Epithelial cell of esophagus (primary cell): ENCODE results near the gene RHOT1.
A peak's percentile ranks its signal among the peaks of the same experiment; 100 is the strongest.

Experiments used
- DNase-seq: peaks from one replicate; pipeline ENCODE4 v3.0.0; 2010; ENCODE audit warnings: low read depth
- H3K4me3 ChIP-seq: 2 replicates; pipeline ENCODE4 v1.5.1; 2011; ENCODE audit warnings: mild to moderate bottlenecking, low read length, control low read depth
- TF ChIP-seq, protein P1 (sequence below): IDR thresholded peaks from 2 replicates; pipeline ENCODE4 v1.5.1; 2011; ENCODE audit warnings: low read depth, mild to moderate bottlenecking, low read length, control low read depth, inconsistent platforms; ENCODE audit not compliant: insufficient read depth; ENCODE audit errors: missing control alignments

Gene RHOT1

DNA sequence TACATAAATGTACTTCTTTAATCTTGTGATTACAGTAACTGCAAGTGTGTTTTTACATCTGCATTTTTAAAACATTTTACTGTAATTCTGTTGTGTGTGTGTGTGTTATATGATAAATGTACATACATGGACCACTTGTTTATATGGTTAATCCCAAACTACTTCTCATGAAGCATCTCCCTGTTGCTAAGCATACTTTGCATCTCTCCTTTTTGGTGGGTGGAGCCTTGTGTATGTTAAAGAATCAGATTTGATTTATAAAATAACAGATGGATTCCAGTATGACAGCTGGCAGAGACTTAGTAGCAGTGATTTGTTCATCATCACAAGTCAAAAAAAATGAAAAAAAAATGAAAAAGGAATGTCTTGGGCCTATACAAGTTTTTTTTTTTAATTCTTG lies 67.3 kb downstream of the RHOT1 start:
- DNase-seq = no peak
- TF ChIP-seq, protein P1, sequence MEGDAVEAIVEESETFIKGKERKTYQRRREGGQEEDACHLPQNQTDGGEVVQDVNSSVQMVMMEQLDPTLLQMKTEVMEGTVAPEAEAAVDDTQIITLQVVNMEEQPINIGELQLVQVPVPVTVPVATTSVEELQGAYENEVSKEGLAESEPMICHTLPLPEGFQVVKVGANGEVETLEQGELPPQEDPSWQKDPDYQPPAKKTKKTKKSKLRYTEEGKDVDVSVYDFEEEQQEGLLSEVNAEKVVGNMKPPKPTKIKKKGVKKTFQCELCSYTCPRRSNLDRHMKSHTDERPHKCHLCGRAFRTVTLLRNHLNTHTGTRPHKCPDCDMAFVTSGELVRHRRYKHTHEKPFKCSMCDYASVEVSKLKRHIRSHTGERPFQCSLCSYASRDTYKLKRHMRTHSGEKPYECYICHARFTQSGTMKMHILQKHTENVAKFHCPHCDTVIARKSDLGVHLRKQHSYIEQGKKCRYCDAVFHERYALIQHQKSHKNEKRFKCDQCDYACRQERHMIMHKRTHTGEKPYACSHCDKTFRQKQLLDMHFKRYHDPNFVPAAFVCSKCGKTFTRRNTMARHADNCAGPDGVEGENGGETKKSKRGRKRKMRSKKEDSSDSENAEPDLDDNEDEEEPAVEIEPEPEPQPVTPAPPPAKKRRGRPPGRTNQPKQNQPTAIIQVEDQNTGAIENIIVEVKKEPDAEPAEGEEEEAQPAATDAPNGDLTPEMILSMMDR = no peak
- no peak overlapping the region for H3K4me3 ChIP-seq

GRCh38 chr17:32211671-32212070 lies 69.4 kb downstream of the RHOT1 start:
- TF ChIP-seq, protein P1 = no peak
- DNase-seq = no peak

GRCh38 chr17:32215696-32216095 lies 73.4 kb downstream of the RHOT1 start:
- H3K4me3 ChIP-seq = no peak overlapping the region
- DNase-seq = no peak
- TF ChIP-seq, protein P1 = no peak

More at GRCh38 chr17:32211671-32212070, 69.4 kb downstream of the RHOT1 start:
- no peak overlapping the region for H3K4me3 ChIP-seq

DNA sequence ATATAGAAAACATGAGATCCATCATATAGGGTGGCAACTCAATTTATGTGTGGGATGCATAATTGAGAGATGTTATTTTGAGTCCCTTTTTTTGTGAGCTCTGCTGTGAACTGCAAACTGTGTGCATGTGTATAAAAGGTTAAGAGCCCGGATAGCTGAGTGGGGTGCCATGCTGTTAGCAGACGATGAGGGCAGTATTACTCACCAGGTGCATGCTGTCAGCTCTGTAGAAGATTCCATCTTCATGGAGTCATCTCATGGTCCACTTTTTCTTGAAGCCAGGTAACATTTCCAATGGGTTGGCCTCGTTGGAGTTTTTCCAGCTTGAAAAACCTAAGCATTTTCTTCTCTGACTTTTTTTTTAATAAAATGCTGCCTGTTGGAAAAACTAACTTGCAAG lies 80.3 kb downstream of the RHOT1 start:
- peak; percentile 85 for DNase-seq
- TF ChIP-seq, protein P1 = no peak
- no peak overlapping the region for H3K4me3 ChIP-seq

- no peak overlapping the region for H3K4me3 ChIP-seq
- TF ChIP-seq, protein P1 = no peak
- DNase-seq = no peak
These were observed 81.4 kb downstream of the RHOT1 start for GRCh38 chr17:32223703-32224102.

DNA sequence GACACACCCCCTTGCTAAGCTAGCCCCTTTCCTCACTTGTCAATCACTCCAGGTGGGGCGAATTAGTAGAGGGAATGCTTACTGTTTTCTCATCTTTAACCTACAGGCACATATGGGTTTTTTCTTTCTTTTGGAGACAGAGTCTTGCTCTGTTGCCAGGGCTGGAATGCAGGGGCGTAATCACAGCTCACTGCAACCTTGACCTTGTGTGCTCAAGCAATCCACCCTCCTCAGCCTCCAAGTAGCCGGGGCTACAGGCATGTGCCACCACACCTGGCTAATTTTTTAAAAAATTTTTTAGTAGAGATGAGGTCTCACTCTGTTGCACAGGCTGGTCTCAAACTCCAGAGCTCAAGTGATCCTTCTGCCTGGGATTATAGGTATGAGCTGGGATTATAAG lies 84.6 kb downstream of the RHOT1 start:
- DNase-seq = no peak
- TF ChIP-seq, protein P1 = no peak
- no peak overlapping the region for H3K4me3 ChIP-seq

DNA sequence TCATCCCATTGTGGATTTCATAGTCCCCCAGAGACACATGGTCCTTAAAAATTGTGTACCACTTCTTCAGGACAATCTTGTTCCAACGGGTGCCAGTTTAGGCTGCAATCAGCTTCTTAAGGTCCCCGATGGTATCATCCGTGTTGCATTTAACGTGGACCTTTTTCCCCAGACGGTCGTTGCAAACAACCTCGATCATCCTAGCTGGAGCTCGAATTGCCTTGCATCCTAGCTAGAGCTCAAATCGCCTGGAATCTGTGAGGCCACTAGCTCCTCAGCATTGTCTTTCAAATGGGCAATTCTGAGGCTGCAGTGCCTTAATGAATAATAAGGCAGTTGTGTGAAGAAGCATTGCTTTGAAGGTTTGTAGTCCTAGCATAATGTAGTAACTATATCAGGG lies 85.6 kb downstream of the RHOT1 start:
- TF ChIP-seq, protein P1 = no peak
- no peak overlapping the region for H3K4me3 ChIP-seq
- DNase-seq = no peak
